Measurements from ENCODE around the gene AXIN1.
"Not testable (repeated sequence)": the region's sequence is repeated elsewhere in the genome, so short reads cannot be mapped to it uniquely, and the experiment has no call there.

AXIN1 gene

DNA sequence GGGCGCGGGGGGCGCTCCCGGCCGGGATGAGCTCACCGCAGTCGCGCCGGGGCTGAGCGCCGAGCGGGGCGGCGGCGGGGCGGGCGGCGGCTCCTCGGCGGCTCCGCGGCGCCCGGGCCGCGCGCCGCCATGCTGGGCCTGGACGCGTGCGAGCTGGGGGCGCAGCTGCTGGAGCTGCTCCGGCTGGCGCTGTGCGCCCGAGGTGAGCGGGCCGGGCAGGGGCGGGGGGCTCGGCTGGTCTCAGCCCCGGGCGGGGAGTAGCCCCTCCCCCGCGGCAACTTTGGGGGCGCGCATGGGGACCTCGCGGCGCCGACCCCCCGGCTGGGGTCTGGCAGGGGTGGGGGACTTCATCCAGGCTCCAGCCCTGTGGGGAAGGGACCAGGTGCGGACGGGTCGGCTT, 72.0 kb downstream of the AXIN1 start, which contains the start of gene ARHGDIG:
Gene ARHGDIG, plus strand, starts transcription at position 40 of the 400 bp plus-strand sequence. Its CDS starts 90 bp downstream, at position 130.
- FAIRE-seq: no peak

GRCh38 chr16:280005-280460, 72.5 kb downstream of the AXIN1 start:
- no peak for FAIRE-seq

DNA sequence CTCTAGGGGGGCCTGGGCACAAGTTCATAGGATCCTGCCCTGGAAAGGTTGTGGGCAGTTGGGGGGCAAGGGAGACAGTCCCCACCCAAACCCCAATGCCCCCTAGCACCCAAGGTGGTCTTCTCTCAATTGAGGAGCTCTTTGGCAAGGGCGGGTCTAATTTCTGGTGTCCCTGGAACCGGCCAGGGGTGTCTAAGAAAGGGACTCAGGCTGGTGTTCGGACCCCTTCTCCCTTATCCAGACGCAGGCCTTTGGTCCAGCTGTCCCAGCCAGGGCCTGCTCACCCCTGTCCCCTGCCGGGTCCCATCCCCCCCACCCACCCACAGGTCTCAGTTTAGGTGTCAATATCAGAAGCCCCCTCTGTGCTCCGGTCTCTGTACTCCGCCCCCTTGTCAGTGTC, 73.0 kb downstream of the AXIN1 start:
- FAIRE-seq: no peak

DNA sequence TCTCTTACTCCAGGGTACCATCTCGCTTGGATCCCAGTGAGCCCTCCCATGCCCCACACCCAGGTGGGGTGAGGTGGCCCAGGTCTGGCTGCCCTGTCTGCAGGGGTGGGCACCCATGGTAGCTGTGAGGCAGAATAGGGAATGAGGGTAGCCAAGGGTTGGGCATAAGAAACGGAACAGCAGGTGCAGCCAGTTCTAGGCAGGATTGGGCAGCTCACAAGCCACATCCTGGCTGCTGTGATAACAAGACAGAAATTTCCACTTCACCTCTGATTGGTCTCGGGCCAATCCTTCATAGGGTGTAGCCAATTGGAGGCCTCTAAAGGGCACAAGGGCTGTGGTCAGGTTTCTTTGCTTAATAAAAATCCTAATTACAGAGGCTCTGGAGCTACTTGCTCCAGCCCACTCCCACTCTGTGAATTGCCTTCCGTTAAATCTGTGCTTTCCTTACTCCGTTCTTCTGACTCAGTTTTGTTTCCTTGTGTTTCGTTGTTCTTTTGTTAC, 73.6 kb downstream of the AXIN1 start:
- FAIRE-seq: no peak

DNA sequence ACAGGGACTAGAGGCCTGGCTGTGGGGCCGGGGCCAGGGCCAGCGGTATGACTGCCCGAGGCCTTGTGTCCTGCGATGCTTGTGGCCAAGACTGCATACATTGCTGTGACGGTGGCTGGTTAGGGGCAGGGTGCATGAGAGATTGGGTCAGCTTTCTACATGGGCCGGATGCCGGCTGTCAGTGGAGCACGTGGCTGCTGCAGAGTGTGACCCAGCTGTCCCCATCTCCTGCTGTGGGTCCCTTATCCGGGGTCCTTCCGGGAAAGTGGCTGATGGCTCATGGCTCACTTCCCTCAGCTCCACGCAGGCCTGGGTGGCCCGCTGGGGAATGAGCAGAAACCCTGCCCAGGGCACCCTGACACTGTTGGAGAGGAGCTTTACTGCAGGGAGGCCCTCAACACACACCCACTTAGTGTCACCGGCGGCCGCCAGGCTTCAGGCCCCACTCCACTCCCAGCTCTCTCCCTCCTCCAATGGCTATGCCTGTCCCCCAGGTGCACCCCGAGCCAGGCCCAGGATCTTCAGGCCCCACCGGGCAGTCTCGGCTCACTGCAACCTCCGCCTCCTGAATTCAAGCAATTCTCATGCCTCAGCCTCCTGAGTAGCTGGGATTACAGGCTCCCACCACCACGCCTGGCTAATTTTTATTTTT, 76.0 kb downstream of the AXIN1 start:
- no peak for FAIRE-seq

DNA sequence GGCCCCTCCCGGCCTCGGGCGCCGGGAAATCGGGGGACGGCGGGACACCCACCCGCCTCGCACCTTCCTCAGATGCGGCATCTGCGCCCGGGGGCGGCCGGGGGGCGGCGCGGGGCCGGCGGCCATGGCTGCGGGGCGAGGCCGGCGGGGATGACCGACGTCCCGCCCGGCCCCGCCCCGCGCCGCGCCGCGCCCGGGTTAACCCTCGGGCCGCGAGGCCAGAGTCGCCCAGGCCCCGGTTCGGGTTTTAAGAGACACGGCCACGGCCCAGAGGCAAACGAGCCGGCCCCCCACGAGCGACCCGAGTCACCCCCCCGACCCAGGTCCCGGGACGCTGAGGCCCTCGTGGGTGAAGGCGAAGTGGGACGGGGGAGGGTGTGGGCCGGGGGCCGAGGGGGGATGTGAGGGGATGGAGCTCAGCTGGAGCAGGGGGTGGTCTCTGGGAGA, 76.7 kb downstream of the AXIN1 start, which contains the start of gene RGS11:
Gene RGS11, minus strand, starts transcription at position 159 of the 447 bp plus-strand sequence. Its CDS starts 33 bp downstream, at position 126.
- no peak for FAIRE-seq

DNA sequence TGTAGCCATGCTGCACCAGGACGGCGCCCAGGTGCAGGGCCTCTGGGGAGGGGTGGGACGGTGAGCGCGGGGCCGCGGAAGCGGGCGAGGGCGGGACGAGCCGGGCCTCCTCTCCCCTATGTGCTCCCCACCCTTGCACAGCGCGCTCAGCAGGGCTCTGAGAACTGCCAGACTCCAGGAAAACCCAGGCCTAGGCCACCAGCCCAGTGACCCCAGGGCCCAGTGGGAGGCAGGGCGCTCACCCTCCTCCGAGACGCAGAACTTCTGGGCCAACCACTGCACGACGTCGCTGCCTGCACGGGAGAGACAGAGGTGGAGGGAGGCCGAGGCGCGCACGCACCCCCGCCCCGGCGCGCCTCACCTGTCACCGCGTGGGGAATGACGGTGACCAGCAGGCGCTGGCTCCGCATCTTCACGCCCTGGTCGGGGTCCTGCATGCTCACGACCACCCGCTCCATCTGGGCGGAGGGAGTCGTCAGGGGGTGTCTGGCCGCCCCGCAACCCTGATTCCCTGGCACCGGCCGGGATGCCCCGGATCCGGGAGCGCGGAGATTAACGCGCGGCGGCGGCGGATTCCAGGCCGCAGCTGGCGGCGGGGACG, 77.4 kb downstream of the AXIN1 start:
- no peak for FAIRE-seq

DNA sequence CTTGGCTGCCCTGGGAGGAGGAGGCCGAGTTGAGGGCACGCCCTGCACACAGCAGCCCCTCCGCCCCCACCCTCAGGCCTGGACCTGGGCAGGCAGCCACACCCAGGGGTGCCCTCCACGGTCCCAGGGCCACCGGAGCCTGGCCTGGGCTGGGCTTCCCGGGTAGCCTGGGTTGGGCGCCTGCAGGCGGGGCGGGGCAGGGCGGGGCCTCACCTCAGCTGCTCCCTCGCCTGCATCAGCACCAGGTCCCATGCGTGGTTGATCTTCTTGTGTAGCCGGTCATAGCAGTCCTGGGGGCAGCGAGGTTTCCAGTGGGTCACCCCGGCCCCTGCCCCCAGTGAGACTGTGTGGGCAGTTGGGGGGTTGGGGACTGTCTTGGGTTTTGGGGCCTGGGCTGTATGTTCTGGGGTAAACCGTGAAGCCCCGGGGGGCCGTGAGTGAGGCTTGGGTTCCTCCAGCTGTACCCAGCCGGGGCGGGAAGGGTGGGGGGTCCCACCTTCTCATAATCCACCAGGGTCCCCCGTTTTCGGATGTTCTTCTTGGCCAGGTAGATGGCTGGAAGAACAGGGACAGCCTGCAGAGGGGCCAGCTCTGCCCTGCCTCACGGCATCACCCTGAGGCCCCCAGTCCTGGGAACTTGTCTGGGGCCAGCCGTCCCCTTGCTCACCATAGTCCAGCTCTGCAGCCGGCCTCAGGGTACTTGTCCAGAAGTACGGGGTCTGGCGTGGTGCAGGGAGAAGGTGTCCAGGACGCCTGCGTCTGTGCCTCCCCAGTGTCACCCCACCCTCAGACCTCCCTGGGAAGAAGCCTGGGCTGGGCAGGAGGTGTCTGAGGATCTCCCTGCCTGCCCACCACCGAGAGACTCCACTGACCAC, 78.7 kb downstream of the AXIN1 start:
- no peak for FAIRE-seq

GRCh38 chr16:272633-273546, 79.6 kb downstream of the AXIN1 start:
- FAIRE-seq: no peak

- no peak for FAIRE-seq
Measured at GRCh38 chr16:270381-271255, 81.9 kb downstream of the AXIN1 start.

GRCh38 chr16:269061-269796, 83.3 kb downstream of the AXIN1 start:
- no peak for FAIRE-seq

- no peak for FAIRE-seq
Measured at GRCh38 chr16:268141-269053, 84.1 kb downstream of the AXIN1 start.

- not testable (repeated sequence) for FAIRE-seq
Measured at GRCh38 chr16:267562-267961, 85.0 kb downstream of the AXIN1 start.

DNA sequence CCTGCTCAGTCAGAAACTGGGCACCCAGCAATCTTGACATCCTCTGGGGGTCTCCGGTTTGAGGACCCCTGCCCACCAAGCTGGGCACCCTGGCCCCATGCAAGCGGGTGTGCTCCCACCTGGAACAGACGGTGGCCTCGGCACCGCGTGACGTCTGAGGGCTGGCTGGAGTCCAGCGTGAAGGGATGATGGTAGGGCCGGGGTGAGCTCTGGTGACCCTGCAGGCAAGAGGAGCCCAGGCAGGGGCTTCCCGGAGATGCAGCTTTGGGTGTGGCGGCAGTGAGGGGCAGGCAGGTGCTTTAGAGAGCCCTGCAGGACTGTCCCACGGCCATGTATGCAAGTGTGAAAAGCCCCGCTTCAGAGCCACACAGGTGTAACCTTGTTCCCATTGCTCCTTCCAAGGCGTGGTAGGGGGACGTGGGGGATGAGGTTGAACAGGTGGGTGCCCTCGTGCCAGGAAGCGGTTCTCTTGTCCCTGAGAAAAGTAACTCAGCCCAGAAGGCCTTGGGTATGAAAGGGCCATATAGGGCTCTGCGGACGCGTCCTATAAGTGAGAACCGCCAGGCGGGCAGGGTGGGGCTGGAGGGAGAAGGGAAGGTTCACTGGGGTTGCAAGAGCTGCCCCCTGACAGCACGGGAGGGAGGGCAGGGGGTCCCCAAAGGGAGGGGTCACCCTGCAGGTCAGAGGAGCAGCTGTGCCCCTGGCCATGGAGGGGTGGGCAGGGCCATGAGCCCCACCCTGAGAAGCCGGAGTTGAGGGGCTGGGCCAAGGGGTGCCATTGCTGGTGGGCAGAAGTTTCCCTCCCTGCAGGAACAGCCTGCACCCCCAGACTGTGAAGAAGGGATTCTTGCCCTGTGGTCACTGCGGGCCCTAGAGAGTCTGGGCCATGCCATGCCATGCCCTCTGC, 86.0 kb downstream of the AXIN1 start:
- no peak for FAIRE-seq

- no peak for FAIRE-seq
Measured at GRCh38 chr16:265711-266110, 86.8 kb downstream of the AXIN1 start.

DNA sequence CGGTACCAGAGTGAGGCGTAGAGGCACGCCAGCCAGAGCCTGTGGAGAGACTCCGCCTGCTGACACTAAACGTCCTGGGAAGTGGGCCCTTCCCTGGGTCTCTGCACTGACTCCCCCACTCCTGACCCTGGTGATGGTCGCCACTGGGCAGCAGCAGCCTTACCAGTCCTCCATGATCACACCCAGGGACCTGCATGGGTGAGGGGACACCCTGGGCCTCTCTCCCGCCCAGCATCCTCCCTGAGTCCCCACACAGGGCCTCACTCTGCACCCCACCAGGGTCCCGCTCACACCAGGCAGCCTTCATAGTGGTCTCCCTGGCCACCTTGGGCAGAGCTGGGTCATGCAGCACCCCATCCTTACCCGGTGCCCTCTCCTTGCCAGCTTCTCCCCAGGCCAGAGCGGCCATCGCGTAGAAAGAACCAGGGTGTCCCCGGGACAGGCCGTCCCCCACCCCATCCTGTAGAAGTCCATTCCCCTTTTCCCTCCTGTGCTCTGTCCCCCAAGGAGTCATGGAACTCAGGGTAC, 87.5 kb downstream of the AXIN1 start:
- no peak for FAIRE-seq

DNA sequence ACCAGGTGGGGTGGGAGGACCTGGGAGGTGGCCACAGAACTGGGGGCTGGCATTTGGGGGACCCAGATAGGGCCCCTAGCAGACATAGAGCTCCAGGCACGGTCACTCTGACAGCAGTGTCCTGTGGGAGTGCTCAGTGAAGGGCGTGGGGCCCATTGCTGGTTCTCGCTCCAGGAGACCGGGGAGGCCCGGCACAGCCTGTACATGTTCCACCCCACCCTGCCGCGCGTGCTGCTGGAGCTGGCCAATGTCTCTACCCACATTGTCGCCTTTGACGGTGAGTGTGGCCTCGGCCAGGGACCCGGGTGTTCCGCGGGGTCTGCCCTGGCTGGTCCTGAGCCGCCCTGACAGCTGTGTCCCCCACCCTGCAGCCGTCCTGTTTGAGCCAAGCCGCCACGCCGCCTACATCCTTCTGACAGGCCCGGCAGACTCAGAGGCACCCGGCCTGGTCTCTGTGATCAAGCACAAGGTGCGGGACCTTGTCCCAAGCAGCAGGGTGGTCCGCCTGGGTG, 88.0 kb downstream of the AXIN1 start:
- FAIRE-seq: no peak

DNA sequence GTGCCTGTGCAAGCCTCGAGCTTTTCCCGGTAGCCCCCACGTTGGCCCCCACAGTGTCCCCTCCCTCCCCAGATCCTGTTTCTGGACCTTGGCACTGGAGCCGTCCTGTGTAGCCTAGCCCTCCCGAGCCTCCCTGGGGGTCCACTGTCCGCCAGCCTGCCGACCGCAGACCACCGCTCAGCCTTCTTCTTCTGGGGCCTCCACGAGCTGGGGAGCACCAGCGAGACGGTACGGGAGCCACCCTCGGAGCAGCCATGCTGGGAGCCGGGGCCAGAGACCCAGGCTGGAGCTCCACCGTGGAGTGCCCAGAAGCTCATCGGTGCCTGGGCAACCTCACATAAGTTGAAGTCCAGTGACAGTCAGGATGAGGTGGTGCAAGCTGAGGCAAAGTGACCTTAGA, 88.6 kb downstream of the AXIN1 start:
- FAIRE-seq: no peak

Data from A204.1 (cell line).